ENCODE measurements around the gene CALHM3. TPM values are rescaled to one million over a fixed set of nuclear protein-coding genes. Genes with fewer than 3 reads are reported as not detected.

CALHM3 gene
- polyA plus RNA-seq, 1 donor (not counting 4 experiments of a cell fraction or from before 2014, with no cell fraction given) = not detected

- DNase-seq (ENCODE audit: low read depth, low spot score) (no peak), FAIRE-seq (no peak)
- TF ChIP-seq EZH2 (IDR thresholded peaks at IDR 0.05; ENCODE audit: low read length) (no peak), CTCF (optimal IDR thresholded peaks at IDR 0.05 in 1 of 3, IDR thresholded peaks at IDR 0.05 in 1 of 3, conservative IDR thresholded peaks at IDR 0.05 in 1 of 3; ENCODE audit: extremely low read depth in 1 of 3, insufficient read depth in 2 of 3, low read length in 3 of 3) (no peak)
- dilution Hi-C loops (cut with MboI; ENCODE audit: extremely low pct_ligation_motif_present, low sequenced_read_pairs) = no loop called here
- no peaks in the 10 kb centered on the region for H3K4me1 ChIP-seq (ENCODE audit: control insufficient read depth, extremely low read depth, insufficient read depth, low read length)
- H3K4me3 ChIP-seq (ENCODE audit: control insufficient read depth in 2 of 3, extremely low read depth in 1 of 3, insufficient read depth in 2 of 3, low read depth in 1 of 3, low read length in 3 of 3) = no peak overlapping the region
- H3K9me1 ChIP-seq (ENCODE audit: control insufficient read depth, extremely low read depth, insufficient read depth, low read length) = no peaks in the 10 kb centered on the region
- H3K9me3 ChIP-seq (ENCODE audit: control insufficient read depth, low read depth, low read length) = no peaks in the 10 kb centered on the region
- no peak overlapping the region for H2AFZ ChIP-seq (ENCODE audit: control insufficient read depth, low read length)
- no peak overlapping the region for H3K9ac ChIP-seq (ENCODE audit: control insufficient read depth, extremely low read depth, insufficient read depth, low read length)
- H3K79me2 ChIP-seq (ENCODE audit: control insufficient read depth, insufficient read depth, low read length) = no peaks in the 10 kb centered on the region
- no peaks in the 10 kb centered on the region for H4K20me1 ChIP-seq (ENCODE audit: control insufficient read depth, extremely low read depth, insufficient read depth, low read length)
- H3K27ac ChIP-seq (ENCODE audit: control insufficient read depth, insufficient read depth, low read length) = no peak overlapping the region
- no peaks in the 10 kb centered on the region for H3K27me3 ChIP-seq (ENCODE audit: control insufficient read depth, extremely low read depth, insufficient read depth, low read length)
- H3K36me3 ChIP-seq (ENCODE audit: control insufficient read depth in 2 of 2, extremely low read depth in 1 of 2, insufficient read depth in 2 of 2, low read length in 2 of 2) = peaks cover 59 to 60% of the 10 kb centered on the region in 2 experiments
- no peak overlapping the region for H3K4me2 ChIP-seq (ENCODE audit: control insufficient read depth, extremely low read depth, insufficient read depth, low read depth, low read length)
Observed at GRCh38 chr10:103439776-103440175, 39.3 kb downstream of the CALHM3 start.

GRCh38 chr10:103433858-103434257 lies 45.2 kb downstream of the CALHM3 start:
- H3K9me1 ChIP-seq (ENCODE audit: control insufficient read depth, extremely low read depth, insufficient read depth, low read length) = no peaks in the 10 kb centered on the region
- H3K9me3 ChIP-seq (ENCODE audit: control insufficient read depth, low read depth, low read length) = no peaks in the 10 kb centered on the region
- FAIRE-seq = no peak
- H4K20me1 ChIP-seq (ENCODE audit: control insufficient read depth, extremely low read depth, insufficient read depth, low read length) = no peaks in the 10 kb centered on the region
- peaks cover 48 to 52% of the 10 kb centered on the region in 2 experiments for H3K36me3 ChIP-seq (ENCODE audit: control insufficient read depth in 2 of 2, extremely low read depth in 1 of 2, insufficient read depth in 2 of 2, low read length in 2 of 2)
- H3K9ac ChIP-seq (ENCODE audit: control insufficient read depth, extremely low read depth, insufficient read depth, low read length) = no peak overlapping the region
- TF ChIP-seq CTCF (optimal IDR thresholded peaks at IDR 0.05 in 1 of 3, IDR thresholded peaks at IDR 0.05 in 1 of 3, conservative IDR thresholded peaks at IDR 0.05 in 1 of 3; ENCODE audit: extremely low read depth in 1 of 3, insufficient read depth in 2 of 3, low read length in 3 of 3) (no peak), EZH2 (IDR thresholded peaks at IDR 0.05; ENCODE audit: low read length) (no peak)
- no peak overlapping the region for H2AFZ ChIP-seq (ENCODE audit: control insufficient read depth, low read length)
- H3K4me2 ChIP-seq (ENCODE audit: control insufficient read depth, extremely low read depth, insufficient read depth, low read depth, low read length) = no peak overlapping the region
- H3K4me3 ChIP-seq (ENCODE audit: control insufficient read depth in 2 of 3, extremely low read depth in 1 of 3, insufficient read depth in 2 of 3, low read depth in 1 of 3, low read length in 3 of 3) = no peak overlapping the region
- no peaks in the 10 kb centered on the region for H3K27me3 ChIP-seq (ENCODE audit: control insufficient read depth, extremely low read depth, insufficient read depth, low read length)
- no peak for DNase-seq (ENCODE audit: low read depth, low spot score)
- dilution Hi-C loops (cut with MboI; ENCODE audit: extremely low pct_ligation_motif_present, low sequenced_read_pairs) = no loop called here
- no peaks in the 10 kb centered on the region for H3K4me1 ChIP-seq (ENCODE audit: control insufficient read depth, extremely low read depth, insufficient read depth, low read length)
- H3K79me2 ChIP-seq (ENCODE audit: control insufficient read depth, insufficient read depth, low read length) = no peaks in the 10 kb centered on the region
- H3K27ac ChIP-seq (ENCODE audit: control insufficient read depth, insufficient read depth, low read length) = no peak overlapping the region
